AG04449 (cell line): ENCODE results near the gene STIMATE.

Experiments
- CTCF ChIA-PET: fragments of 350-600 bp; formaldehyde crosslinking; extraction: SDS; loops from one replicate; lab custom pipeline; 2021; ENCODE audit warnings: antibody characterized with exemption; lab: Yijun Ruan, JAX
- POLR2A ChIA-PET: fragments of 400-600, 350-600 bp; formaldehyde crosslinking; extraction: SDS; loops from one replicate; lab custom pipeline; 2020; ENCODE audit warnings: antibody characterized with exemption, inconsistent platforms; lab: Yijun Ruan, JAX
- DNase-seq: peaks from one replicate; pipeline ENCODE4 v3.0.0-alpha.2; 2010; ENCODE audit warnings: low read depth, low spot score
- H3K4me3 ChIP-seq: 2 replicates; pipeline ENCODE4 v1.5.1; 2011; ENCODE audit warnings: low read depth, mild to moderate bottlenecking, control low read depth, low read length
- CTCF ChIP-seq: IDR thresholded peaks from one replicate; pipeline ENCODE4 v1.5.1; 2011; ENCODE audit warnings: mild to moderate bottlenecking, moderate library complexity, low read length, control low read depth, inconsistent platforms; ENCODE audit not compliant: insufficient read depth; ENCODE audit errors: missing control alignments

STIMATE gene

DNA sequence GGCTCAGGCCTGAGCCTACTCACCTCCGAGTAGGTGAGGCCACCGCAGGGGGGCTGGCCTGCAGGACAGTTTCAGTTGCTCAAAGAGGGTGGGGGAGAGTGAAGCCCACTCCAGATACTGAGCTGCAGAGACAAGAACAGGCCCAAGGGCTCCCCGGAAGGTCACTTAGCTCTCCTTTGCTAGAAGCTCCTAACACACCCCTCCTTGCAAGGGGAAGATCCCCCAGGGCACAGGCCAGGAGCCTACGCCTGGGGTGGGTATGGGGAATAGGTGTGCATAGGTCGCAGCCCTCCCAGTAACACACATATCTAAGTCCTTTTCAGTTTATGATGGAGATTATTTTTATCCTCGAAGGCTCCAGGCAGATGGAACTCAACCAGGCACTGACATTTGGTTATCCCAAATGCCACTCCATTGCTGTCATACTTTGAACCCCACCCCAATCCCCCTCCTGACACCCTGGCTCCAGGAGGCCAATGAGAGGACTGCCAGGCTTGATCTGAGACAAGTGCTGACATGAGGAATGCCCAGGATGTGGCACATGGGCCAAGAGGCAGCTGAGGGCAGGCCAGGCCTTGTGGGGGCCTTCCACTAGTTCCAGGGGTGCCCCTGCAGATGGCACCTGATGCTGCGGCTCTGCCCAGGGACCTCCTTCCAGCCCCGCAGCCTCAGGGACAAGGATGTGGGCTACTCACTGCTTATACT, 61.4 kb downstream of the STIMATE start:
- TF ChIP-seq CTCF: no peak

GRCh38 chr3:52834871-52835501, 62.4 kb downstream of the STIMATE start, which contains the start of gene MUSTN1:
MUSTN1 (minus strand) TSS chr3:52835019; CDS start chr3:52834948, 71 bp downstream.
- H3K4me3 ChIP-seq: no peak within 1 kb of the TSS
- no peak for DNase-seq
- ChIA-PET POLR2A (no interaction called here), CTCF (interaction anchor here (1.4 to 1.6 kb wide), 2 partner anchors 13 to 14 kb away, joined by 5 to 8 read pairs; no protein-coding TSS in a partner anchor)
- no peak for TF ChIP-seq CTCF

More for the DNA sequence above, 61.4 kb downstream of the STIMATE start:
- CTCF ChIA-PET: no interaction called here
- POLR2A ChIA-PET: no interaction called here
- H3K4me3 ChIP-seq: no peak overlapping the region
- DNase-seq: no peak

DNA sequence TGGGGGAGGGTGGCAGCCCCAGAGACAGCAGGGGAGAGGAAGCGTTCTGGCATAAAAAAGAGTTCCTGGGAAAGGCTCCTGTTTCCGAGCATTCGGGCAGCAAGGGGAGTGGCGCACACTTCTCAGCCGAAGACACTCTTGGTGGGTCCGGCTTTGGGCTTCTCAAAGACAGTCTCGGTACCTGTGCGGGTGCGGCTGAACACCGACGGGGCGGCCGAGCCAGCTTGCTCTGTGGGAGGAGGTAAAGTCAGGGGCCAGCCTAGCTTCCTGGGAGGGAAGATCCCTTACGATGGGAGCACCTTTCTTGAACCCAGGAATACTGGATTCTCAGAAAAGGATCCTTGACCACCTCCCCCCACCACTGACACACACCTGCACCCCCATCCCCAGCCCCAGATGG, 64.1 kb downstream of the STIMATE start:
- no peak overlapping the region for H3K4me3 ChIP-seq
- no peak for DNase-seq
- POLR2A ChIA-PET: no interaction called here
- TF ChIP-seq CTCF: no peak
- CTCF ChIA-PET: interaction anchor here (1.0 kb wide), 1 partner anchor 12 kb away, joined by 3 read pairs; no protein-coding TSS in a partner anchor

- no peak overlapping the region for H3K4me3 ChIP-seq
- no peak for DNase-seq
- ChIA-PET CTCF (interaction anchor here (0.7 kb wide), 1 partner anchor 15 kb away, joined by 3 read pairs; no protein-coding TSS in a partner anchor), POLR2A (no interaction called here)
- no peak for TF ChIP-seq CTCF
Measured at GRCh38 chr3:52831500-52832301, 65.6 kb downstream of the STIMATE start.

DNA sequence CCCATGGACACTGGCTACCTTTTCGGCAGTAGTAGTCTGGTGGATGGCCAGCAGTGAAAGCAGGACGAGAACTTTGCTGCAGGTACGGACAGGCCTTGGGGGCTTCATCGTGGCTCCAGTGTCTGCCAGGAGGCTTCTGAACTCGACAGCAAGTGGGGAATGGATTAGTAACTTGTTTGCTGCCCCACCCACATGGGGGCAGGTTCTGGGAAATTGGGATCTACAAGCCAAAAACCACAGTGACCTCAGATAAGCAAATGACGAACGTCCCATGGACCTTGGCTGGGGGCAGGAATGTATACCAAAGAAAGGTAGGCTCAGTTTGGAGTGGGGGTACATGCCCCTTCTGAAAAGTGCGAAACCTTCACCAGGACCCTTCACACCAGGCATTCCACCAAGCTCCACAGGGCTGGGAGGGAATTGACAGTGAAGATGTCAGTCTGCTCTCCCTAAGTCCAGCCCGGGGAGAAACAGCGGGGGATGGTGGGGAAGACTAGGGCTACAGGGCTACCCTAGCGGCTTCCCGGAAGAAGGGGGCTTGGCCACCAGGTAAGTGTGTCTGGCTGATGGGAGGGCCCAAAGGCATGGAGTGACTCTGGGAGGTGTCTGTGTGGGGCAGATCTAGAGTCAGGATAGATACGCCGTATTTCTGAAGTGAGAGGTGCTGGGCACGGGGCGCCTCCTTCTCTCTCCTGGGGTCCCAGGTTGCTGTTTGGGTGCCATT, 66.7 kb downstream of the STIMATE start, which contains the start of gene ITIH4:
Gene ITIH4 (minus strand): TSS at position 138 of the 724 bp plus-strand sequence. CDS start 30 bp downstream, at position 108.
- ChIA-PET CTCF (no interaction called here), POLR2A (no interaction called here)

More for the DNA sequence above, 66.7 kb downstream of the STIMATE start, which contains the start of gene ITIH4:
- H3K4me3 ChIP-seq: no peak within 1 kb of the TSS
- DNase-seq: no peak
- TF ChIP-seq CTCF: no peak
